GM21529 (cell line): Measurements from ENCODE around the gene SRRD.
A peak's percentile ranks its signal among the peaks of the same experiment; 100 is the strongest.

ENCODE experiments used
- ATAC-seq: cut with Tn5 transposase; IDR thresholded peaks from one replicate; pipeline ENCODE4 v1.9.1; 2021; ENCODE audit not compliant: unreplicated experiment

The SRRD gene

GRCh38 chr22:26481694-26482093 lies 2.0 kb upstream of the SRRD start:
- ATAC-seq = no peak

- ATAC-seq = no peak
Measured at GRCh38 chr22:26482161-26482560, 1.5 kb upstream of the SRRD start.

DNA sequence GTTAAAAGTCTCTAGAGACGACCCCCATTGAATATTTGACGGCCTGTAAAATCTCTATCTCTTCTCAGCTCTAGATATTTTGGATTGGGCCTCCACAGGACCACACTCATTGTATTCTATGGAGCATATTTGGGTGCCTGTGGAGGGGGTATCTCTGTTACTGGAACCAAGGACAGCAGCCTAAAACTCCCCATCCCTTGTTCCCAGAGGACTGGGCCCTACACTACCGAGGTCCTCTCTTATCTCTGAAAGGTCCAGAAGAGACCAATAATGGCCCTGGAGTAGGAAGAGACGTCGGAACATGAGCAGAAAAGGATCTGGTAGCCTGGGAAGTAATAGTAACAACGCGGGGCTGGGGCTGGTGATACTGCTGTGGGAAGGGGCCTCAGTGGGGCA lies 636 bp upstream of the SRRD start:
- ATAC-seq = peak; percentile 2

- ATAC-seq = no peak
Measured at GRCh38 chr22:26484360-26484706, 656 bp downstream of the SRRD start.

GRCh38 chr22:26485013-26485412 lies 1.3 kb downstream of the SRRD start:
- ATAC-seq = no peak

GRCh38 chr22:26485806-26486390 lies 2.2 kb downstream of the SRRD start:
- ATAC-seq = no peak

GRCh38 chr22:26486394-26486793 lies 2.7 kb downstream of the SRRD start:
- ATAC-seq = no peak

DNA sequence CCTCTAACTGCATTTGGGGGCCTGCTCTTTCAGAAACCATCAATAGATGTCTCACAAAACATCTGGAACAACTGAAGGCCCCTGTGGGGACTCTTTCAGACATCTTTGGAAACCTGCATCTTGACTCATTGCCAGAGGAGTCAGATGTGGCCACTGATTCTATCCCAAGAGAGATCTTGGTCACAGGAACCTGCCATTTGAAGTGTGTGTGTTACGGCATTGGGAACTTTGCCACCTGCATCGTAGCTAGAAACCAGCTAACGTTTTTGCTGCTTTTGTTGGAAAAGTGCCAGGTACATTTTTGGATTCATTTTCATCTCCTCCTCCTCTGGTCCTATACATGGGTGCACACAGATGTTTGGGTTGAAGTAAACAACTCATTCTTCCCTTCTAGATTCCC lies 4.3 kb downstream of the SRRD start:
- no peak for ATAC-seq

DNA sequence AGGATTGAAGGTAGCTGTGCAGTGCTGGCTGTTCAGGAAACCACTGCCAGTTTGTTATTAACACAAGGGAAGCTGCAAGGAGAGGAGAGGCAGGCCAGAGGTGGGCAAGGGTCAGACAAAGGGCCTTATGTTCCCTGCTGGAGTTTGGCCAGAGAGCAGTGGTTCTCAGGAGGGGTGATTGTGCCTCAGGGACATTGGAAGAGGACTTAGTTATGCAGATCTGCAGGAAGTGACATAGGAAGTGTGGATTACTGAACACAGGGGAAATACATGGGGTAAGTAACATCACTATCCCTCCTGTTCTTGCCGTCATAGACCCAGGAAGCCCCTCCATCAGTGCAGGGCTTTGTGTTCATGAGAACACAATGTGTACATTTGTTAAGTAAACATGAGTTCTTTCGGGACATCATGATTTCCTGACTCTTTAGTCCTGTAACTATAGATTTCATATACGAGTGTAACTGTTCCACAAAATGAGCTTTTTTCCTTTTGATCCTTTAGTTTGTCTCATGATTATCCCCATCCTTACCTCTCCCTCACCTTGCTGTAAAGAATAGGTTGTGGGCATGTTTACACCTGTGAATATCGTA lies 5.9 kb downstream of the SRRD start:
- ATAC-seq = no peak

GRCh38 chr22:26492220-26492619 lies 8.5 kb downstream of the SRRD start:
- no peak for ATAC-seq

GRCh38 chr22:26494506-26494905 lies 10.8 kb downstream of the SRRD start:
- no peak for ATAC-seq

GRCh38 chr22:26496456-26496855 lies 12.8 kb downstream of the SRRD start:
- ATAC-seq = no peak

DNA sequence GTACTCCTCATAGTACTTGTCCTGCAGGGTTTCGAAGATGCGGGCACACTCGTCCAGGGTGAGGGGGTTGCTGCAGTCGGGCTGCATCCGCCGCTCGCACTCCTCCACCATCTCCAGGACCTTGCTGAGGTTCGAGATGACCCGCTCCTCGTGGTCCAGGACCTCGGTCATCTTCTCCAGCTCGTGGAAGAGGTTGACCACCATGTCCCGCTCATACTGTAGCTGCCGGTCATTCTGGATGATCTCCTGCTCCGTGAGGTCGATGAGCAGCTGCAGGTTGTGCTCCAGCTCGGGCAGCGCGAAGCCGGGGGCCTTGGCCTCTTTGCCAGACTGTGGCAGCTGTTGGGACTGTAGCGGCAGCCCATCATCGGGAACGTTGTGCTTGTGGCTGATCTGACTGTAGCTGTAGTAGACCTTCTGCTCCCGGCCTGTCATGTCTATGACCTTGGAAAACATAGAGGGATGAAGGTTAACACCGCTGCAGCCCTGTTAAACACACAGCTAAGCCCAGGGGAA lies 15.6 kb downstream of the SRRD start:
- ATAC-seq = no peak

DNA sequence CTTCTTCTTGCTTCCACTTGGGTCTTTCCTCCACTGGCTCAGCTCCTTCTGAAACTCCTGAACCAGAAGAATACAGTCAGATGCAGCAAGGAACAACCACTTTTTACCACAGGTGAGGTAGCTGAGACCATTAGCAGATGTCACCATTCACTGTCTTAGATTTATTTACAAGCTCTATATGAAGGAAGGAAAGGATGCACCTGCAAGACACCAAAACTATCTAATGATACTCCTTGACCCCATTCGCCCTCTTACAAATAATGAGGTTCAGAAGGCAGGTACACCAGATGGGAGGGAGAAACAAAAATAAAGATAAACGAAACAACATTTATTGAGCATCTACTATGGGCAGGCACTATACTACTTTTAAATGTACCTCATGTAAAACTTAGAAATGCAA lies 18.3 kb downstream of the SRRD start:
- ATAC-seq = no peak

GRCh38 chr22:26502688-26503561 lies 19.2 kb downstream of the SRRD start:
- ATAC-seq = no peak

- no peak for ATAC-seq
Measured at GRCh38 chr22:26503758-26504157, 20.1 kb downstream of the SRRD start.

- ATAC-seq = no peak
Measured at GRCh38 chr22:26508148-26508547, 24.5 kb downstream of the SRRD start.

DNA sequence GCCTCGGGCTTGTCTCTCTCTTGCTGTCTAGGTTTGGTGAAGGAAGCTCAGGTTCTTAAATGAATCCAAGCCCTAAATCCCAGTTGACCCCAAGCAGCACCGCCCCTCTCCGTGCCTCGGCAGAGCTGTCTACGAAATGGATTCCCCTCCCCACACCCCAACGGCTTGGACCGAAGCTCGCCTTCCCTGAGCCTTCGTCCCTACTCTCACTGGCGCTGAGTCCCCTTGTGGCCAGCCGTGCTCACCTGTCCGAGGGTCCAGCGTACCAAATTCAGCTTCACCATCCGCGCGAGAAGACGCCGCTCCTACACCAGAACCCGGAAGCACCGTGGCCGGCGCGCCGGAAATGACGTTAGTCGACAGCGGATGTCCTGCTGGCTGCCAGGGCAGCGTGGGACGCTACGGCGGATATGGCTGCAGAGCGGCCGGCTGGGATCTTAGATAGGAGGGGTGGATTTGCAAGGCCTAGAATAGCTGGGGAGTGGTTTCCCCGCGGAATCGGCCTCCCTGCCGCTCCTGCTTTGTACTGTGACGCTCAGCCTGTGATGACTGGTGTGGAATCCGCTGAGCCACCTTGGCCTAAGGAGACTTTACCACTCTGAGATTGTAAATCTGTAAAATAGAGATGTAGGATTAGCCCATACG lies 28.6 kb downstream of the SRRD start, which contains the start of gene TFIP11:
Gene TFIP11, minus strand, starts transcription at position 325 of the 645 bp plus-strand sequence. CDS start 2,201 bp downstream, outside the sequence.
- peak; percentile 94 for ATAC-seq

GRCh38 chr22:26513838-26514237 lies 30.2 kb downstream of the SRRD start:
- no peak for ATAC-seq

GRCh38 chr22:26514419-26515161 lies 30.9 kb downstream of the SRRD start:
- no peak for ATAC-seq

- ATAC-seq = no peak
Measured at GRCh38 chr22:26515931-26516330, 32.3 kb downstream of the SRRD start.
